SH-SY5Y (cell line): ENCODE results near the gene HDAC9.

ENCODE experiments used
- GATA2 ChIP-seq: IDR thresholded peaks from 2 replicates; pipeline ENCODE4 v1.6.1; 2011; ENCODE audit warnings: mild to moderate bottlenecking, low read depth, low read length
- GATA3 ChIP-seq: IDR thresholded peaks from 2 replicates; pipeline ENCODE4 v1.6.1; 2011; ENCODE audit warnings: low read depth, mild to moderate bottlenecking, low read length, moderate library complexity

HDAC9 gene

DNA sequence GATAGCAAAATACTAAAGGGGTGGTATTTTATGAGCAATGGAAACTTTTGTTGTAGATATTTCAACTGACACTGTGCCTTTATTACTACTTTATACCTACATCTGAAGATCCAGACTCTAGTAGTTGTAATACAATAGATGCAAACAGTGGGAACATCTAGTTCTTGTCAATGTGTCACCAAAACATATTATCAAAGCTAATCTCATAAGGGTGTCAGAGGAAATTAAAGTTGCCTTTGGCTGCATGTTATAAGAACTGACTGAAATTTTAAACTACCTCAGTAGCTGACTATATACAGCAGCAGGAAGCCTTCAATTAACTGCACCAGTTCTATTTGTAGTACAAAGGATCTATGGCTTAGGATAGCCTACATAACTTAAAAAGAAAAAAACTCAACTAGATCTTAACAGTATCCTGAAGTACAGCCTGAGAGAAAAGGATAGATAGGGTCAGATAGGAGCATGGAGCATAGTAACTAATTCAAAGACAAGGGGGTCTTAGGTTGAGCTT lies 30.9 kb downstream of the HDAC9 start:
- TF ChIP-seq GATA2 (no peak), GATA3 (no peak)

DNA sequence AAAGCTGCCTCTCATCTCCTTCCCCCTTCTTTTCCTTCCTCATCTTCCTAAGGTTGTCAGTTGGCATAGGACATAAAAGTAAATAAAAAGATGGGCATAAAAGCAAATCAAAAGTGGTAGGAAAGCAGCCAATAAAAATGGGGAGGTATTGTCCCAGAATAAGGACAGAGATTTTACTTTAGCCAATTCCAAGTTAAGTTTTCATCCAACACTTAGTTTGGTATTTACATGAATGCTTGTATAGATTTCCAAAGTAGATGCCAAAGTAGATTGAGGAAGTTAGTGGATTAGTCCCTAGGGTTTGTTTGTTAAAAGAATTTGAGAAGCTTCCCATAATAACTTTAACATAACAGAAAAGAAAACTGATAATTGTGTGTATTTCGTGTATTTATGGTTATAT lies 33.7 kb downstream of the HDAC9 start:
- TF ChIP-seq GATA2 (no peak), GATA3 (no peak)

DNA sequence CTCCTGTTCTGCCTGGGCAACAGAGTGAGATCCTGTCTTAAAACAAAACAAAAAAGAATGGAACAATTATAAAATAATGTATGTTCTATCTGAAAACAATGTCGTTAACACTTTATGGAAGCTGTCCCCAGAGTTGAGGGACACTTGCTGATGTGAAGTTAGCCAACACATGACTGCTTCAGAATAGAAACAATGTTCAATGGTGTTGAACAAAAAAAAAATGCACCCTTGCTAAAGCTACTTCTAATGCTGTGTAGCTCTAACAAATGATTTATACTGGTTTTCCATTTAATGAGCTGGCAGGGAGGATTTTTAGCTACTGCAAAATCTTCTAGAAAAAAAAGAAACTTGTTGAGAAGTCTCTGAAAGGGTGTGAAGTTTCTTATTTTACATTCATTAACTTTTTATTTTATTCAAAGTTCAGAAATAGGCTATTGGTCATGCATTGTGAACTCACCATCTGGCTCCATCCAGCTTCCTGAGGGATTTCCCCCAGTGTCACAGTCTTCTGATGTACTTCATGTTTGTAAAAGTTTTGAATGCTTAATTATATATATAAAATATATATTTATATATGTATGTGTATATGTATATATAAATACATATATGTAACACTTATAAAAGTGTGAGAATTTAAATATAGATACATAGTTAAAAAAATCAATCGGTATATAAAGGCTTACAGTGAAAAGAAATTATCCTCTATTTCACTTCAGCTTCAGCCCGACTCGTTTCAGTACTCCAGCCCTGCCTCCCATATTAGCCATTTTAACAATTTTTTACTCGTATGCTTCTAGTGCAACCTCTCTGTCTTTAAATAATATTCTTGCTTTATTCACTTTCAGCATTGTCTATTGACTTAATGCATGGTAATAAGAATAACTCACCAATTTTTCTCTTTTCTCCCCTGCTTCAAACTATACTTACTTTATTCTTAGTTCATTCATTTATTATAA lies 35.0 kb downstream of the HDAC9 start:
- TF ChIP-seq GATA3 (no peak), GATA2 (no peak)

DNA sequence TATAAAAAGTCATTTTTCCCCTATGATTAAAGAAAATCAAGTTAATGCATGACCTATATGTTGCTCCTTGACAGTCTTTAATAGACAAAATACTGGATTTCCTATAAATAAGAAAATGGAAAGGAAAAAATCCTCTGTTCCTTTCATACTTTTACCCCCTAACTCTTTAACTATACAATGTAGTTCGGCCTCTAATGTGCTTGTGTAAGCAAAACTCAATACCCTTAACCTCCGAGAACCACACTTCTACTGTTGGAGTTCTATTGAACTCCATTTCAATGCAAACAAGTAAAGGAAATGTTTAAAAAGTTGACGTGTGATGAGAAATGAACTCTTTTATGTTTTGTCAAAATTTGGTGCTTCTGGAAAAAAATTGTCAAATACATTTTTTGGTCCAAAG lies 36.0 kb downstream of the HDAC9 start:
- TF ChIP-seq GATA3: no peak
- no peak for TF ChIP-seq GATA2

DNA sequence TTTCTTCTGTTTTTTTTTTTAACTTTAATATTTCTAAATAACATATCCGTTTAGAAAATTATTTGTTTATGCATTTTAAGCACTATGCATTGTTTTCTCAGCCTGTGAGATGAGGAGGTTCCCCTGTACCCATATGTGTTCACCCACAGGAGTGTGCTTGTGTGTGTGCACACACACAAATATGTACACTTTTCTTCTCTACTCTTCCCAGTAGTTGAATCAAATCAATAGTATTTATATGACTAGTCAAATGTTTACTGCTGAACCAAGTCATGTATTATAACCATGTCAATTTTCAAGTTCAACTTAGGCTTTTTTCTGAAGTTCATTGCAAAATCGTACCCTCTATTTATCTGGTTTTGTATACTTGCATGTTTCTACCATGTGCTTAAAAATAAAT lies 37.3 kb downstream of the HDAC9 start:
- TF ChIP-seq GATA3: no peak
- TF ChIP-seq GATA2: no peak

DNA sequence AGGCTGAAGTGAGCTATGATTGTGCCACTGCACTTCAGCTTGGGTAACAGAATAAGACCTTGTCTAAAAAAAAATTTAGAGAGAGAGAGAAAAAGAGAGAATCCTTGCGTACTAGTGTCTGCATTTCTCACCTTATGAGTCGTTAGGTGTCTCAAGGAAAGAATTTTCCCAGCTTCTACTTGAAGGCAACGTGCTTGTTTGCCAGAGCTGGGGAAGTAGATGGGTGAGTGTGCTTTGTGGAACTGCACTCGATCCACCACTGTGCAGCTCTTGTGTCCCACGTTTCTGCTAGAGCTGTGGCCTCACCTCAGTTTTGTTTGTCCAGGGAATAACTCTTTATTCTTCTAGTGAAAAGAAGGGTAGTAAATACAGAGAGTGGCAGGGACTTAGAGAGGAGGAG lies 38.9 kb downstream of the HDAC9 start:
- TF ChIP-seq GATA3 (no peak), GATA2 (no peak)

DNA sequence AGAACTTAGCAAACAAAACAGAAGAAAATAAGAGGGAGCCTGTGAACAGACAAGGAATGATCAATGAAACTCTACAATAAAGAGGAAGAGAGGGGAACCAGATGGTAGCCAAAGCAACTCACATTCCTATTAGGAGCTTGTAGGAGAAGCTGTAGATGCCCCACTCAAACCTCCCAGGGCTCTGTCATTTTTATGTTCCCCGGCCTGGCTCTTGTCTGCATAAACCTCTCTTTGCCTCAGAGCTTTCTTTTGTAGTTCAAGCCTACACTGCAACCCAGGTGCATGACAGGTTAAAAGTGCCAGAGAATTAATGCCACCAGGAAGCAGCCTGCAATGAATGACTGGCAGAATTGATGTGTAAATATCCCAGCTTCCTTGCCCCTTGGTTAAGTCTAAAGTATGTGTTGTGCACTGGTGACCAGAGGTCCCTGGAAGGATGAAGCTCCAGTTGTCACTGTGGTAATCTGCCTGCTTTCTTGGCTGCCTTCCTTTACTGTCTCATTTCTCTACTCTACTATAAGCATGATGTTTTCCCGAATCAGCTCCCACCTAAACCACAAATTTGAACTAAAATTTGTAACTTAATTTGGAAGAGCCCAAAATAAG lies 40.4 kb downstream of the HDAC9 start:
- TF ChIP-seq GATA3: no peak
- no peak for TF ChIP-seq GATA2

DNA sequence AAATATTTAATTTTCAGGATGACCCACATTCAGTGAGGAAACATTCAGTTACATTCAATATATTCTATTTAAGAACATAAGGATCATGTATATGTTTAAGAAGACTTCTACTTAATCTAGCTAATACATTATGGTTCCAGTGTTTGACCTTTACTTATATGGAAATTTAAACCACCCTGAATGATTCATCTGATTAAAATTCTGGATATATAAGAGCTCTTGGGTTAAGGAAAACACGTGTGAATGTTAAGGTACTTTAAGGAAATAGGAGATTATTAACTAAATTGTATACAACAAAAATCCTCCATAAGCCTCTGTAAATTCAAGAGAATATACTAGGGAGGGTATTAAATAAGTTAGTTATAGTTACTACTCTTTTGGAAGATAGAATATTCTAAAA lies 40.9 kb downstream of the HDAC9 start:
- TF ChIP-seq GATA3 (no peak), GATA2 (no peak)

DNA sequence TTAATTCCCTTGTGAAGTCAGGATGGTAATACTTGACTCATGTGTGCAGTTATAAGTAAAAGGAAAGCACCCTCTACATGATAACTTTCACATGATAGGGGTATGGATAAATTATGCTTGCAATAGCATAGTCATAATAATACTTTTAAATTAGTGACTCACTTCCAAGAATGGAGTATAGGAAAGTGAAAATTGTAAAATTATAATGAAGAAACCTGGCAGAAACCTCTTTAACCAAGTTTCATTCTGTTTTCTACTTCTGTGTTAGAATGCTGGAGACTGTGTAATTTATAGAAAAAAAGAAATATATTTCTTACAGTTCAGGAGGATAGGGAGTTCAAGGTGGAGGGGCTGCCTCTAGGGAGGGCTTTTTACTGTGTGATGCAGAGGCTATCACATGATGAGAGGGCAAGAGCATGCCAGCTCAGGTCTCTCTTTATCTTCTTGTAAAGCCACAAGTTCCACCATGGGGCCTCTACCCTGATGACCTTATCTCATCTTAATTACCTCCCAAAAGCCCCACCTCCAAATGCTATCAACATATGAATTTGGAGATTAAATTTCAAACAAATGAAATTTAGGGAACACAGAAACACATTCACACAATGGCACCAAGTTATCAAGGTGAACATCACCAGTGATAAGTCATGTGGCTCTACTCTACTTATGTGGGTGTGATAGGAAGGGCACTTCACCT lies 43.2 kb downstream of the HDAC9 start:
- TF ChIP-seq GATA3 (no peak), GATA2 (0 out of 2 replicates have a peak, but pooled peaks have one; percentile 14)

DNA sequence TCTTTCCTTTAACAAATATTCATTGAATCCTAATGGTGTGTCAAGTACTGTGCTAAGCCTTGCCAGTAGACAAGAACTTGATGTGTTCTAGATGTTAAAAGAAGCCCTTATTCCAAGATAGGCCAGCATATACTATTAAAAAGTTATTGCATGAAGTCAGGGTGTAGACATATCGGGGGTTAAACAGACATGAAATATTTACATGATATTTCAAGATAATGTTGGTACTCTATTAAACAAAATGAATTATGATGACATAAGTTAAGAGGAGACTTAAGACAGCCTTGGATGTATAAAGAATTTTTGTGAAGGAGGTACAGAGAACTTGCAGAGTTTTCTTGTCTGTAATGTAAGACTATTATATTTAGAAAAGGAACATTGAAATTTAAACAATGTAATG lies 44.8 kb downstream of the HDAC9 start:
- TF ChIP-seq GATA2 (no peak), GATA3 (no peak)

DNA sequence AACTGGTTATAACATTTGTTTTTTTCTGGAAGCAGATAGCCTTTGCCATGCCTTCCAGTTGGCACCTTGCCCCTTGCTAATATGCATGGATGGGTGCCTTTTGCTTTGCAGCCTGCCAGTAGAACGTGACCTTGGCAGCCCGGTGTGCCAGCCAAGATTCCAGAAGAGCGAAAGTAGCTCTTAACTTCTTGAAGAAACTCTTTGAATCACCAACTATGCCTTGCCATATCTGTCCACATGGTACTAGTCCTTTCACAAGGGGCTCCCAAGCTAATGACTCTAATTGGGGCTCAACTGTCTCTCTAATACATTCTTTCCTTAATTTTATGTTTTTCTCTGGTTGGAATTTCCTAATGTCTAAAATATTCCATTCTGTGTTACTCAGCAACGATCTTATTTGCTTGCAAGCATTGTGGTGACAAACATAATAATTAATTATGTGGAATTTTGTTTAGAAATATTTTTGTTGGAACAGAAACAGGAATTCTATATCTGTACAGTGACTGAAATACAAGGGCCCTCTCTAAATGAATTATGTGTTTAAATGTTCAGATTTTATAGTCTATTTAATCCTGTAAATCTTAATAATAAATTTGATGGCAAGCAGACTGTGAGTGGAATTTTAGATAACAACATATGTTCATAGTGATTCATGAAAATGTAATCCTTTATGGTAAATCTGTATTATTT lies 45.8 kb downstream of the HDAC9 start:
- TF ChIP-seq GATA3: no peak
- TF ChIP-seq GATA2: no peak

DNA sequence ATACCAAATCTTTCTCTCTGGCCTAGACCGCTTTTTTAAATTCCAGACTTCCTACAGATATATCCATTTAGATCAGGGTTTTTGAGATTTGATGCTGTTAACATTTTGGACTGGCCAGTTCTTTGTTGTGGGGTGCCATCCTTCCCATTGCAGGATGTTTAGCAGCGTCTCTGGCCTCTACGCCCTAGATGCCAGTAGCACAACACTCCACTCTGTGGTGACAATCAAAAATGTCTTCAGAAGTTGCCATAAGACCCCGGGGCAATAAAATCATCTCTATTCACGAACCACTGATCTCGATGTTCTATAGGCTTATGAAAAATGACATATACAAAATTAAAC lies 46.3 kb downstream of the HDAC9 start:
- TF ChIP-seq GATA3 (no peak), GATA2 (no peak)

DNA sequence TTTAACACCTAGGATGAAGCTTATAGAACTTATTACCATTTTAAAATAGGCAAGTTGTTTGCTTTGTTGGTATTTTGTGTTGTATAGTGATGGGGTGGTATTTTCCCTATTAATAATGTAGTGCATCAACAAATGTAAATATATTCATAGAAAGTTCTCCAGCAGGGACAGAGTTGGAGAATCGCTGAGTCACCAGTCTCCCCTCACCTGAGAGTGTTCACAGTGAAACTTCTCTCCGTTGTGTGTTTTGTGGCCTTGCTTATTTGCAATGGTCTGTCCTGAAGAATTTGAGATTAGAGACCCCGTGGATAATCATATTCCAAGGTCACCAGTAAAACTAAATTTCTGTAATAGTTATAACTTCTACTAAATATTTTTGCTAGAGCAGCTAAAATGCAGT lies 51.0 kb downstream of the HDAC9 start:
- TF ChIP-seq GATA3: no peak
- no peak for TF ChIP-seq GATA2

DNA sequence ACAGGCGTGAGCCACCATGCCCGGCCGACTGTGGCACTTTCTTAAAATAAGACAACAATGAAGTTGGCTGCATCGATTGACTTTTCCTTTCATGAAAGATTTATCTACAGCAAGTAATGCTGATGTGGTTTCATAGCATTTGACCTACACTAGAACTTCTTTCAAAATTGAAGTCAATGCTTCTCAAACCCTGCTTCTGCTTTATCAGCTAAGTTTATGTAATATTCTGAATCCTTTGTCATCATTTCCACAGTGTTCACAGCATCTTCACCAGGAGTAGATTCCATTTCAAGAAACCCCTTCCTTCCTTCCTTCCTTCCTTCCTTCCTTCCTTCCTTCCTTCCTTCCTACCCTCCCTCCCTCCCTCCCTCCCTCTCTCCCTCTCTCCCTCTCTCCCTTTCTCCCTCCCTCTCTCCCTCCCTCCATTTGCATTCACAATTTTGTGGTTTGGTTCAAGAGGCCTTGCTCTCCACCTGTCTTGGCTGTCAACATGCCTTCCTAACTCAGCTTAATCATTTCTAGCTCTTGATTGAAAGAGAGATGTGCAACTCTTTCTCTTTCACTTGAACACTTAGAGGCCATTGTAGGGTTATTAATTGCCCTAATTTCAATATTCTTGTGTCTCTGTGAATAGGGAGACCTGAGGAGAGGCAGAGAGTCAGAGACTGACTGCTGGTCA lies 52.1 kb downstream of the HDAC9 start:
- TF ChIP-seq GATA2: no peak
